GM19239 (cell line): Measurements from ENCODE around the gene SIGLEC7.
A peak's percentile ranks its signal among the peaks of the same experiment; 100 is the strongest.

Experiments used
- DNase-seq: peaks from one replicate; pipeline ENCODE4 v3.0.0; 2011; ENCODE audit warnings: low spot score; ENCODE audit not compliant: insufficient read length
- FAIRE-seq: peaks from 2 replicates; lab custom pipeline; 2011; peaks lifted over from hg19 to GRCh38; lab: Jason Lieb, UNC

SIGLEC7 gene

DNA sequence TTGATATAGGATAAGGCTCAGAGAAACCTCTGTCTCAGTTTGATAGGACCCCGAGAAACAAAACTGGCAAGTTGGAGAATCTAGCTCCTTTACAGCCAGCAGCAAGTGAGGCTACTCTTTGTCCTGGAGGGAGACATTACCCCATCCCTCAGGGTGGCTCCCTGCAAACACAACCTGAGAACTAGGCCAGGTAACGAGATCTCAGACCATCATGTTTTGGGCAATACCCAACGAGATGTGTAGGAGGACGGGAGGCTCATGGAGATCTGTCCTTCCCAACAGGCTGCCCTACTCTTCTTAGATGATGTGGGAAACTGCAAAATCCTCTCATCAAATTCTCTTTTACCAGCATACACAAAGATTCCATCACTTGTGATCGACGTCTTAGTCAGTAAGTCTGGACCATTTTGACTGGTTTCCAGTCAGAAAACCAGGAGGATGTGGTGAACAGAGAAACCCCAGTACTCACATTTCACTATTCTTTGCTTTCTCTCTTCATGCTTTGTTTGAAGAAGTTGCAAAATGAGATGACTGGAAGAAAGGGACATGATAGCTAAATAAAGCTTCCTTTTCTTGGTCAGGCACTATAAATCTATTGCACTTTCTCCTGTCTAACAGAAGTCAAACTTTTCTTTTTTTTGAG is 27.9 kb upstream of the SIGLEC7 start:
- no peak for DNase-seq
- no peak for FAIRE-seq

- FAIRE-seq = no peak
- no peak for DNase-seq
Observed at GRCh38 chr19:51116736-51117286, 25.3 kb upstream of the SIGLEC7 start.

DNA sequence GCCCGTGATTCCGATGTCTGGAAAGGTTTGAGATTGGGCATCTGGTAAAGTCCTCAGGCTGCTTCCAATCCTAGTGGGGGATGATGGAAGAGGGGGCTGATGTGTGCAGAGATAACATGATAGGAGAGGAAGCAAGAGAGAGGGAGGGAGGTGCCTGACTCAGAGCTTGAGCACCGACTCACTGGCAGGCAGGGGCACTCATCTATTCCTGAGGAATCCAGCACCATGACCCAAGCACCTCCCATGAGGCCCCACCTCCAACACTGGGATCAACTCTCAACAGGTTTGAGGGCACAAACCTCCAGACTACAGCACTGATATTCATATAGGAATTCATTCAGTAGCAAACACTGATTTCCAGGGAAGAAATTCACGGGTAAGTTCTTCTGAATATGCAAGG is 23.0 kb upstream of the SIGLEC7 start:
- FAIRE-seq = no peak
- no peak for DNase-seq

GRCh38 chr19:51119611-51120010 is 22.5 kb upstream of the SIGLEC7 start:
- DNase-seq (no peak), FAIRE-seq (no peak)

- no peak for FAIRE-seq
Observed at GRCh38 chr19:51120160-51120559, 21.9 kb upstream of the SIGLEC7 start.

GRCh38 chr19:51121257-51121656 is 20.8 kb upstream of the SIGLEC7 start:
- FAIRE-seq (no peak), DNase-seq (no peak)

More at GRCh38 chr19:51120160-51120559, 21.9 kb upstream of the SIGLEC7 start:
- DNase-seq = no peak

GRCh38 chr19:51122112-51122981 is 19.8 kb upstream of the SIGLEC7 start:
- no peak for DNase-seq
- FAIRE-seq = no peak

DNA sequence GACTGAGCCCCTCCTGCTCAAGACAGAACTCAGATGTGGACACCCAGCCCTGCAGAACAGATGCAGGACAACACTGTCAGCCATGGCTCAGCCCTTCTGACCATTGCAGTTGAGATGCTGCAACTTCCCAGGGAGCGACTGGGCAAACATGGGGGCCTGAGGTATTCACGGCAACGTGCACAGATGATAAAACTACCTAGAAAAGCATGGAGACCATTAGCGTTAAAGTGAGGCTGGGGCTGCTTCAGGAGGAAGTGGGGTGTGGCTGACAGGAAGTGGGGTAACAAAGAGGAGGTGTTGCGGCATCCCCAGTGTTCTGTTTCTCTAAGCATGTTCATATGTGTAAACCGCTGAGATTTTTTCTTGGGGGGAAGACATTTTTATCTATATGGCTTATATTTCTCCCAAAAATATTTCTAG is 18.7 kb upstream of the SIGLEC7 start:
- no peak for DNase-seq
- no peak for FAIRE-seq

DNA sequence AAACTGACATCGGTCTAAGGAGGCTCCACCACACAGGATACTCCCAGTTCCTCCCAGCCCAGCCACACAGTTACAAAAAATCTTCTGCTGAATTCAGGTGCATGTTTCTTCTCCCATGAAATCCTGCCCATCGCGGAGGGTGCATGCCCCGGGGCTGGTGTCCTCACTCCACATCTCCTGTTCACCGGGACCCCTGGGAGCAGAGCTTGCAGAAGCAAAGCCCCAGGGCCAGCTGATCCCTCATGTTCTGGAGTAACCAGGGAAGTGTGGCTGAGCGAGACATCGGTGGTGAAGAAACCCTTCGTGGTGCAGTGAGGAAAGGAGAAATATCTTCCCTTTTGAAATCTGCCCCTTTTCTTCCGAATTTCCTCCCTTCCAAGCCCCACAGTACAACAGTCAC is 18.3 kb upstream of the SIGLEC7 start:
- FAIRE-seq (no peak), DNase-seq (no peak)

DNA sequence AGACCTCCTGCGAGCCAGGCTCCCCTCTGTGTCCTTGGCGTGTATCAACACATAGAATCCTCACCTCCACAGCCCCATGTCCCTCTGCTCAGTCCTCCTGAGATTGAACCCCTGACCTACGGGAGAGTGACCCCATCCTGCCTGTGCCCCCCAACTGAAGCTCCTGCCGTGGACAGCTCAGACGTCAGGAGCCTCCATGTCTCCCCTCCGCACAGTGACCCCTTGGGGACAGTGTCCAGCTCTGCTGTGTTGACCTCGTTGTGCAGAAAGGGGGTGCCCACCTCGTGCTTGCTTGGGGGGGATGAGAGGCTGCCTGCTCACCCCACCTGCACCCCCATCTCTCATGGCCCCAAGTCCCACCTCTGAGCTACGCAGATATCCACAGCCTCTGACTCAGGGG is 17.9 kb upstream of the SIGLEC7 start:
- DNase-seq (no peak), FAIRE-seq (no peak)

DNA sequence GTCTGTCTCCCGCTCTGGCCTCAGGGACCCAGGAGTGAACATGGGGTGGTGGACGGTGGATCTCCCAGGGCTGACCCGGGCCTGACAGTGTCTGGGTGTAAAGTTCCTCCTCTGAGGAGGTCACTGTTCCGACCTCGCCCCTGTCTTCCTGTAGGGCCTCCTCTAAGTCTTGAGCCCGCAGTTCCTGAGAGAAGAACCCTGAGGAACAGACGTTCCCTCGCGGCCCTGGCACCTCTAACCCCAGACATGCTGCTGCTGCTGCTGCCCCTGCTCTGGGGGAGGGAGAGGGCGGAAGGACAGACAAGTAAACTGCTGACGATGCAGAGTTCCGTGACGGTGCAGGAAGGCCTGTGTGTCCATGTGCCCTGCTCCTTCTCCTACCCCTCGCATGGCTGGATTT is 17.4 kb upstream of the SIGLEC7 start, which contains the start of gene SIGLEC9:
Gene SIGLEC9, plus strand, starts transcription at position 178 of the 400 bp plus-strand sequence. Its CDS starts 69 bp downstream, at position 247.
- no peak for FAIRE-seq

GRCh38 chr19:51125421-51126075 is 16.6 kb upstream of the SIGLEC7 start:
- FAIRE-seq (no peak), DNase-seq (no peak)

More for the DNA sequence above, 17.4 kb upstream of the SIGLEC7 start, which contains the start of gene SIGLEC9:
- DNase-seq = no peak

DNA sequence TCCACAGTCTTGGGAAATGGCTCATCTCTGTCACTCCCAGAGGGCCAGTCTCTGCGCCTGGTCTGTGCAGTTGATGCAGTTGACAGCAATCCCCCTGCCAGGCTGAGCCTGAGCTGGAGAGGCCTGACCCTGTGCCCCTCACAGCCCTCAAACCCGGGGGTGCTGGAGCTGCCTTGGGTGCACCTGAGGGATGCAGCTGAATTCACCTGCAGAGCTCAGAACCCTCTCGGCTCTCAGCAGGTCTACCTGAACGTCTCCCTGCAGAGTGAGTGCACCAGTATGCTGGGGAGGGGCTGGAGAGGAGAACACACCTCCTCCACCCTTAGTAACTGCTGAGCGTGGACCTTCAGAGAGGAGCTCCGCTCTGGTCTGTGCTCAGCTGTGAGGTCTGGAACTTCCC is 15.1 kb upstream of the SIGLEC7 start:
- FAIRE-seq = no peak
- DNase-seq = no peak

DNA sequence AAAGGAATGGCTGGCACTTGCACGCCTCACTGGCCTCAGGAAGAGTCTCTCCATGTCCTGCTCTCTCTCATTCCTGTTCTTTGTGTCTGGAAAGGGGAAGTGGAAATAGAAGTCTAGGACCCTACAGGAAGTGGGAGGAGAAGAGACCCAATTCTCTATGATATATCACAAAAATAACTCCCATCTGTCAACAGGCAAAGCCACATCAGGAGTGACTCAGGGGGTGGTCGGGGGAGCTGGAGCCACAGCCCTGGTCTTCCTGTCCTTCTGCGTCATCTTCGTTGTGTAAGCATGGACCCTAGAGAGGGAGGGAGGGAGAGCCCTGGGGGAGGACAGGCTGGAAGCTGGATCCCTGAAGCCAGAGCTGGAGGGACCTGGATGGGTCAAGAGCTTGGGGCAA is 14.3 kb upstream of the SIGLEC7 start:
- no peak for FAIRE-seq
- DNase-seq = no peak

DNA sequence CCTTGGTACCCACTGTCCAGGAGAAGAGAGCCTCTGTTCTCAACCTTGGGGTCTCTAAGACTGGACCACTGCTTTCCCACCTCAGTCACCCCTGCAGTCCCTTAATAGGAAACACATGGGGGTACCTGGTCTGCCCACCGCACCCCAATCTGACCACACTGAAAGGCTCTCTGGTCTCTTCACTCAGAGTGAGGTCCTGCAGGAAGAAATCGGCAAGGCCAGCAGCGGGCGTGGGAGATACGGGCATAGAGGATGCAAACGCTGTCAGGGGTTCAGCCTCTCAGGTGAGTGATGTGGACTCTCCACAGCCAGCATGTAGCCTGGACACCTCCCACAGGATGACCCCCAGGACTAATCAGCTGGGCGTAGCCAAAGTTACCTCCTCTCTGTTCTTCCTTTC is 13.9 kb upstream of the SIGLEC7 start:
- no peak for DNase-seq

GRCh38 chr19:51129716-51130115 is 12.4 kb upstream of the SIGLEC7 start:
- no peak for DNase-seq
- no peak for FAIRE-seq

More for the DNA sequence above, 13.9 kb upstream of the SIGLEC7 start:
- no peak for FAIRE-seq

DNA sequence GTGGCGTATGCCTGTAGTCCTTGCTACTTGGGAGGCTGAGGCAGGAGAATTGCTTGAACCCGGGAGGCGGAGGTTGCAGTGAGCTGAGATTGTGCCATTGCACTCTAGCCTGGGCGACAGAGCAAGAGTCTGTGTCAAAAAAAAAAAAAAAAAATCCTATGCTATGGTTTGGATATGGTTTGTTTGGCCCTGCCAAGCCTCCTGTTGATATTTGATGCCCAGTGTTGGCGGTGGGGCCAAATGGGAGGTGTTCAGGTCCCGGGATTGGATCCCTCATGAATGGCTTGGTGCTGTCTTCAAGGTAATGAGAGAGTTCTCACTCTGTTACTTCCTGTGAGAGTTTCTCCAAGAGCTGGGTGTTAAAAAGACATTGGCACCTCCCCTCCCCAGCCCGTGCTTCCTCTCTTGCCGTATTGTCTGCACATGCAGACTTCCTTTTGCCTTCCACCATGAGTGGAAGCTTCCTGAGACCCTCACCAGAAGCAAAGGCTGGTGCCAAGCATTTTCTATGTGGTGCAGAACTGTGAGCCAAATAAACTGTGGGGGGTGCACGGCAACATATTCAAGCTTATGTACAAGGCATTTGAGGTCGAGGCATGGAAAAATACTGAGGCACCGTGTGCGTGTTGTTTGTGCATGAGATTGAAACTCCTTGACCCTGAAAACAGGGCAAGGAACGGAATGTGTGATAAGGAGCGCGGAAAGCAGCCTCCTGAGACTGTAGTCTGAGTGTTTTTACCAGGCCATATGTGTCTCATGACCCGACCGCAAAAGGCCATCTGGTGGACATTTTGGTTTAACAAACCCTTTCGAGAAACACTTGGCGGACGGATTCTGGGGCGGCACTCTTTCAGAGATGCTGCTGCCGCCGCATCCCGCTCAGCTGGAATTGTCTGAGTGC is 10.1 kb upstream of the SIGLEC7 start:
- FAIRE-seq = peak; percentile 37
- DNase-seq = no peak

DNA sequence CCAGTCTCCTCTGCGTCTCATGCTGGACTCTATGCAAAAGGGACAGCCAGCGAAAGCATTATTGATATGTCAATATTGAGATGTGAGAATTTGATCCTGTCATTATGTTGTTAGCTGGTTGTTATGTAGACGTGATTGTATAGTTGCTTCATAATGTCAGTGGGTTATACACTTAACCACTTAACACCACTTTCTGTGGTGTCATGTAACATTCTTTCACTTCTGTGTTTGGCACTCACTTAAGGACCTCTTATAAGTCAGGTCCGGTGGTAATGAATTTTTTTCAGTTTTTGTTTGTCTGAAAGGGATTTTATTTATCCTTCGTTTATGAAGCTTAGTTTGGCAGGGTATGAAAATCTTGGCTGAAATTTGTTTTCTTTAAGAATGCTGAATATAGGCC is 7.1 kb upstream of the SIGLEC7 start:
- FAIRE-seq = no peak
- no peak for DNase-seq

- no peak for FAIRE-seq
- DNase-seq = no peak
Observed at GRCh38 chr19:51135986-51136762, 5.9 kb upstream of the SIGLEC7 start.
